K562 (cell line): ENCODE data around the gene FOXJ1. TPM values are rescaled to one million over a fixed set of nuclear protein-coding genes. Genes with fewer than 3 reads are reported as not detected.

ENCODE experiments used
- ARID1B ChIP-seq: fragments of 450-650 bp; IDR thresholded peaks from 2 replicates; pipeline ENCODE4 v1.6.1; 2016; ENCODE audit warnings: antibody characterized with exemption, mild to moderate bottlenecking, inconsistent platforms
- CBX5 ChIP-seq: IDR thresholded peaks from 2 replicates; pipeline ENCODE4 v1.6.1; 2014; ENCODE audit warnings: low read depth, borderline replicate concordance
- CBX8 ChIP-seq: fragments of 200-600 bp; sonication (generic); IDR thresholded peaks from 2 replicates; pipeline ENCODE4 v1.6.1; 2012; ENCODE audit warnings: borderline replicate concordance, mixed run types, low read depth, mild to moderate bottlenecking, moderate library complexity, mixed read lengths, low read length, control low read depth, inconsistent platforms; ENCODE audit not compliant: poor library complexity, severe bottlenecking; ENCODE audit errors: extremely low read depth
- CHD4 ChIP-seq: fragments of 200-600 bp; sonication (generic); IDR thresholded peaks from 3 replicates; pipeline ENCODE4 v1.6.1; 2012; ENCODE audit warnings: low read depth, mild to moderate bottlenecking, mixed read lengths, low read length, inconsistent platforms; ENCODE audit not compliant: insufficient read depth, insufficient replicate concordance, poor library complexity, severe bottlenecking
- DNMT1 ChIP-seq: fragments of 450-650 bp; IDR thresholded peaks from 2 replicates; pipeline ENCODE4 v1.6.1; 2016; ENCODE audit warnings: antibody characterized with exemption, mild to moderate bottlenecking
- FOXA3 ChIP-seq, 2 experiments: fragments of 450-650 bp in 1 of 2; sonication (generic) in 1 of 2; formaldehyde crosslinking; IDR thresholded peaks in 1 of 2; conservative IDR thresholded peaks in 1 of 2; 2 replicates each; pipeline versions ENCODE4 v1.4.0 to v1.8.0; 2020 to 2022; ENCODE audit warnings: mild to moderate bottlenecking in 2 of 2, missing genetic modification reagents in 1 of 2
- HMBOX1 ChIP-seq: sonication (generic); IDR thresholded peaks from 2 replicates; pipeline ENCODE4 v1.6.1; 2016
- ILF3 ChIP-seq: fragments of 450-650 bp; IDR thresholded peaks from 2 replicates; pipeline ENCODE4 v1.6.1; 2018; ENCODE audit warnings: antibody characterized with exemption, mild to moderate bottlenecking, moderate library complexity, borderline replicate concordance
- KHSRP ChIP-seq: fragments of 450-650 bp; IDR thresholded peaks from 2 replicates; pipeline ENCODE4 v1.6.1; 2017
- KLF1 ChIP-seq: fragments of 450-650 bp; IDR thresholded peaks from 2 replicates; pipeline ENCODE4 v1.6.1; 2016; ENCODE audit warnings: missing genetic modification characterization, missing compliant biosample characterization
- MAFF ChIP-seq: IDR thresholded peaks from 2 replicates; pipeline ENCODE4 v1.6.1; 2012; ENCODE audit warnings: low read length, improper control_type of control experiment
- MYC ChIP-seq, 2 experiments: fragments of 250-450 bp in 1 of 2; sonication (Bioruptor Pico) in 1 of 2; IDR thresholded peaks; 2 replicates each; pipeline versions ENCODE4 v1.5.1 to v1.6.1; 2012 to 2021; ENCODE audit warnings: low read depth in 2 of 2, borderline replicate concordance in 1 of 2, improper control_type of control experiment in 1 of 2, low read length in 1 of 2, mild to moderate bottlenecking in 1 of 2, moderate library complexity in 1 of 2
- NCOA1 ChIP-seq: fragments of 450-650 bp; IDR thresholded peaks from 2 replicates; pipeline ENCODE4 v1.6.1; 2016; ENCODE audit warnings: low read depth
- NFIX ChIP-seq: fragments of 250-450 bp; sonication (Bioruptor Pico); IDR thresholded peaks from 2 replicates; pipeline ENCODE4 v1.4.0; 2020; ENCODE audit warnings: low read depth, mild to moderate bottlenecking, moderate library complexity
- NUFIP1 ChIP-seq: fragments of 450-650 bp; IDR thresholded peaks from 2 replicates; pipeline ENCODE4 v1.6.1; 2018; ENCODE audit not compliant: partially characterized antibody
- POLR2H ChIP-seq: IDR thresholded peaks from 2 replicates; pipeline ENCODE4 v1.6.1; 2016; ENCODE audit warnings: missing genetic modification characterization, low read depth, mild to moderate bottlenecking, control low read depth, missing compliant biosample characterization, moderate library complexity
- SETDB1 ChIP-seq: IDR thresholded peaks from one replicate; pipeline ENCODE4 v1.6.1; 2012; ENCODE audit warnings: low read length, control low read depth, inconsistent platforms
- SIN3A ChIP-seq, 2 experiments: fragments of 150-350 bp in 1 of 2; IDR thresholded peaks; 2 replicates each; pipeline ENCODE4 v1.6.1; 2011 to 2016; ENCODE audit warnings: borderline replicate concordance in 2 of 2, low read depth in 2 of 2, low read length in 2 of 2, mild to moderate bottlenecking in 2 of 2, moderate library complexity in 2 of 2; ENCODE audit not compliant: control insufficient read depth in 1 of 2
- SNRNP70 ChIP-seq: fragments of 200-400 bp; formaldehyde crosslinking; optimal IDR thresholded peaks from 2 replicates; pipeline ENCODE3; 2017; ENCODE audit warnings: low read depth, low read length
- USF1 ChIP-seq: sonication (generic); formaldehyde crosslinking; IDR thresholded peaks from 2 replicates; pipeline ENCODE4 v1.9.0; 2022; ENCODE audit warnings: mild to moderate bottlenecking, missing genetic modification reagents
- ZNF140 ChIP-seq: fragments of 250-450 bp; sonication (Bioruptor Pico); IDR thresholded peaks from 2 replicates; pipeline ENCODE4 v1.8.0; 2021; ENCODE audit warnings: moderate library complexity, mild to moderate bottlenecking, inconsistent platforms
- ZNF24 ChIP-seq: fragments of 450-650 bp; IDR thresholded peaks from 2 replicates; pipeline ENCODE4 v1.6.1; 2016
- ZNF274 ChIP-seq: IDR thresholded peaks from 2 replicates; pipeline ENCODE4 v1.6.1; 2011; ENCODE audit warnings: low read depth, mild to moderate bottlenecking, low read length, moderate library complexity, borderline replicate concordance
- polyA plus RNA-seq, 8 experiments: library from polyadenylated mRNA; depleted of rRNA in 4 of 8; stranded (reverse) in 5 of 8; unstranded in 3 of 8; fragments of >200 nt; fragmentation: Nextera tagmentation in 2 of 8; fragmentation: Illumina TruSeq in 1 of 8; extraction: Ambion mirVana in 2 of 8; extraction: Trizol in 1 of 8; gene quantifications; 2 replicates each; pipeline versions ENCODE4 v1.2.1 to v1.2.3, GENCODE V29; 2011 to 2014; ENCODE audit warnings: inconsistent platforms in 1 of 8, missing spikeins in 1 of 8
- total RNA-seq, 7 experiments: library from RNA; depleted of rRNA in 6 of 7; stranded (reverse); fragments of >200 nt in 6 of 7; fragmentation: Illumina TruSeq in 2 of 7; extraction: Trizol in 2 of 7; gene quantifications; 2 replicates each; pipeline versions ENCODE4 v1.2.1 to v1.2.3, GENCODE V29; 2011 to 2021; ENCODE audit warnings: low replicate concordance in 1 of 7
- TF ChIP-seq, protein P1 (sequence below): sonication (generic); formaldehyde crosslinking; IDR thresholded peaks from 2 replicates; pipeline ENCODE4 v1.4.0; 2020; ENCODE audit warnings: mild to moderate bottlenecking, missing genetic modification reagents

Gene FOXJ1
- total and polyA plus RNA-seq, 9 of the 15 experiments (the other 6 are each of a cell fraction or from before 2014, with no cell fraction given) = 0.07 TPM; not detected in 8

- TF ChIP-seq NFIX (no peak), NUFIP1 (no peak), KHSRP (no peak), ZNF24 (0 out of 2 replicates have a peak, but pooled peaks have one; percentile 12), SETDB1 (no peak), MAFF (no peak), NCOA1 (no peak), KLF1 (tag) (no peak), USF1 (CRISPR knock-in tag) (peak; percentile 77), ILF3 (no peak), DNMT1 (no peak), MYC (IDR thresholded peaks at IDR 0.05; ENCODE audit: low read depth, low read length) (peak; percentile 93), MYC (CRISPR knock-in tag; IDR thresholded peaks at IDR 0.05; ENCODE audit: borderline replicate concordance, low read depth) (no peak), CBX5 (no peak), CHD4 (no peak), ZNF140 (no peak), HMBOX1 (no peak; the same call in 1 of the 2 replicates), SIN3A (IDR thresholded peaks at IDR 0.05; ENCODE audit: borderline replicate concordance in 2 of 2, control insufficient read depth in 1 of 2, low read depth in 2 of 2, low read length in 2 of 2) (peak in 1 of 2 experiments; percentile 58; a peak in 1 of 4 replicates), ZNF274 (no peak), ARID1B (peak; percentile 20; the same call in 1 of the 2 replicates), SNRNP70 (no peak), FOXA3 (CRISPR knock-in tag; conservative IDR thresholded peaks at IDR 0.05 in 1 of 2, IDR thresholded peaks at IDR 0.05 in 1 of 2) (no peak), CBX8 (no peak), POLR2H (no peak)
- TF ChIP-seq, protein P1, sequence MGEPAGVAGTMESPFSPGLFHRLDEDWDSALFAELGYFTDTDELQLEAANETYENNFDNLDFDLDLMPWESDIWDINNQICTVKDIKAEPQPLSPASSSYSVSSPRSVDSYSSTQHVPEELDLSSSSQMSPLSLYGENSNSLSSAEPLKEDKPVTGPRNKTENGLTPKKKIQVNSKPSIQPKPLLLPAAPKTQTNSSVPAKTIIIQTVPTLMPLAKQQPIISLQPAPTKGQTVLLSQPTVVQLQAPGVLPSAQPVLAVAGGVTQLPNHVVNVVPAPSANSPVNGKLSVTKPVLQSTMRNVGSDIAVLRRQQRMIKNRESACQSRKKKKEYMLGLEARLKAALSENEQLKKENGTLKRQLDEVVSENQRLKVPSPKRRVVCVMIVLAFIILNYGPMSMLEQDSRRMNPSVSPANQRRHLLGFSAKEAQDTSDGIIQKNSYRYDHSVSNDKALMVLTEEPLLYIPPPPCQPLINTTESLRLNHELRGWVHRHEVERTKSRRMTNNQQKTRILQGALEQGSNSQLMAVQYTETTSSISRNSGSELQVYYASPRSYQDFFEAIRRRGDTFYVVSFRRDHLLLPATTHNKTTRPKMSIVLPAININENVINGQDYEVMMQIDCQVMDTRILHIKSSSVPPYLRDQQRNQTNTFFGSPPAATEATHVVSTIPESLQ = no peak
Observed at GRCh38 chr17:76182016-76182764, 41.1 kb upstream of the FOXJ1 start (continued).
